Activated CD4-positive, alpha-beta T cell treated with anti-CD3 and anti-CD28 coated beads, Interleukin-2, Interleukin-4, amounts not matched to agents 100 ng/mL and 50 ng/mL, durations not matched to agents 16 hours and 8 hours (primary cell): ENCODE measurements around the gene BTBD9.

Source experiments
- DNase-seq: peaks from one replicate; pipeline ENCODE4 v3.0.0-alpha.2; 2020; ENCODE audit warnings: low spot score

Gene BTBD9

DNA sequence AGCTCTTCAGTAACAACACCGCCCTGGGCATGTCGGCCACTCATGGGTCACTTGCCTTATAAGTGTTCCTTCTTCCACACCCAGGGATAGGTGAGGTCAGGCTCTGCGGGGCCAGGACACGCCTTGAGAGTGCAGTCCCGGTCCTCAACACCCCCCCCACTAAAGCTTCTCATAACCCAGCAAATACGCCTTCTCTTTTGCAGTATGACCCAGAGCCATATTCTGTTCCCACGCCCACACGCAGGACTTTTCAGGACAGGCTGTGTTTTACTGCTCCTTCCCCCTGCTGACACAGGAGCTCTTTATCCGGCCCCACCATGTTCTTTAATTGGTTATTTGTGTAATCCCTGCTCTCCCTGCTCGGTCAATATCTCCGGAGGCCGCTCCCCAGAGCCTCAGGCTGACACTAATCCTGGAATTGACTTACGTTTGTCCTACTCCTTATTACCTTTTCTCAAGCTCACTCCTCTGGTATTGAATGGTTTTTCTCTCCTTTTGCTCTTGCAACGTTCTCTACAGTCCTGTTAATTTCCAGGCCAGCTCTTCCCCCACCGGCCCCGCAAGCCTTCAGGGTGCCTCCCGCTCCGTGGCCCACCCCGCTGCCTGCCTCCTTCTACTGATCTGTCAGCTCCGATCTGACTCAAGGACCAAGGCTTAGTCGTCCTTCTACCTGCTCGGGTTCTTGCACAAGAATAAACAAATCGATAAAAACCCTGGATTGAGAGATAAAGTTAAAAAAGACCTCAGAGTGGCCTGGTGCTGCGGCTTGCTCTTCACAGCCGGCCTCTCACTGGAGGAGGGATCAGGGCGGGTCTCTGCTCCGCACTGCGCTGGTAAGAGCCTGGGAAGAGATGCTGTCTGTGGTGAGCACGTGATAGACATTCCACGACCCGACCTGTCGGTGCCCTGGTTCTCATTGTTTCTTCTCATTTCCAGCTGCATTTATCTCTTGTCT is 462.7 kb downstream of the BTBD9 start:
- no peak for DNase-seq

DNA sequence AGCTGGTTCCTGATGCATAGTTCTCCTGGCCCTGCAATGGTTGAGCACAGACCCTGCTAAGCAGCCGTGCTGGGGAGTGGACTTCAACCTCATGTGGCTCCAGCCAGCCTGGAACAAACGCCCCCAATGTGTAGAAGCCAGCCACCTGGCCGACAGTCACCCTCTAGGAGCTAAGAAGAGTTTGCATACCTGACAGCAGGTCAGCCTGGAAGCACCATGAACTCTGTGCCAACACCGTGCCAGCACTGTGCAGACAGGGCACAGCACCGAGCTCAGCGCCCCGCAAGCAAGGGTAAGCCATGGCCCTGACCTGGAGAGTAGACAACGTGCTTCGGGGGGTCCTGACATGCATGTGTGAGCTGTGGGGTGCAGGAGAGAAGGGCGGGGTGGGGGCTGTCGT is 463.9 kb downstream of the BTBD9 start:
- DNase-seq, result no peak

DNA sequence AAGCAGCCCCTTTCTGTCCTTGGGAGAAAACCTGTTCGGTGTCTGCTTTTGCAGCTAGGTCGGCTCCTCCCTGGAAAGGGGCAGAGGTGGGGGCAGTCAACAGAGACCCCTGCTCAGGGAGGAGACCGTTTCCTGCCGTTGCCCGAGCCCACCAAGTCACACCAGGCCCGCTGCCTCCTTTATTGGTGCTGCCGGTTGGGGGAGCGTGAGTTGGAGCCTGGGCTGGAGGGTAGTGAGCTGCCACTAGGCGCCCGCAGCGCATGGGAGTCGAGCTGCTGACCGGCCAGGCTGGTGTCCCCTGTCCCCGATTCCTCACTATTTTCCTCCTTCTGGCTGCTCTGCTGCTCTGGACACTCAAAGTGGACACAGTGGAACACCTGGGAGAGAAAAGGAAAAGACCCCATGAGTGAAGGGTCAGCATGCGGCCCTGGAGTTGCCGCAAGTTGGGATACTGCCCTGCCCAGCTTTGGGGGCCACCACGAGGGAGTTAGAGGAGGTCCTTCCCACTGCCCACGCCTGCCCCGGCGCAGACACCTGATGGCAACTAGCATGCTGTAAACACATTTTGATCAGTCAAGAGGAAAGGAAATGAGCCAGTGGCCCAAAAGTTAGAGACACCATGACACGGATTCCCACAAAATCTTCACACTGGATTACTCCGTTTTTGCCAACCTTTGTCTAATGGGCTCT is 464.8 kb downstream of the BTBD9 start:
- no peak for DNase-seq

DNA sequence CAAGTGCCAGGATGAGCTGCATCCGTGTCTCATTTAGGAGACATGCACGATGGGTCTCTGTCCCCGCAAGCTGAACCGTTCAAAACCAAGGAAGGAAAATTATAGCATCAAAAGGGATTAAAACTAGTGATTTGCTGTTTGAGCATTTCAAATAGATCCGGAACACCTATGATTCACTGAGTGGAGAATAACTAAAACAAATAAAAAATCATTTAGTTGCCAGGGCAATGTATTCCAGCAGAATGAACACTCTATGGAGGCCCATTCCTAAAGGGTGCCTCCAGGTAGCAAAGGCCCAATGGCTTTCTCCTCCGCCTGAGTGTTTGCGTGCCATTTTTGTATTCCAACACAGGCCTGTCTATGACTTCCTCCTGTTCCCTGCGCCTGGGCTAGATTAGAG is 465.4 kb downstream of the BTBD9 start:
- no peak for DNase-seq

DNA sequence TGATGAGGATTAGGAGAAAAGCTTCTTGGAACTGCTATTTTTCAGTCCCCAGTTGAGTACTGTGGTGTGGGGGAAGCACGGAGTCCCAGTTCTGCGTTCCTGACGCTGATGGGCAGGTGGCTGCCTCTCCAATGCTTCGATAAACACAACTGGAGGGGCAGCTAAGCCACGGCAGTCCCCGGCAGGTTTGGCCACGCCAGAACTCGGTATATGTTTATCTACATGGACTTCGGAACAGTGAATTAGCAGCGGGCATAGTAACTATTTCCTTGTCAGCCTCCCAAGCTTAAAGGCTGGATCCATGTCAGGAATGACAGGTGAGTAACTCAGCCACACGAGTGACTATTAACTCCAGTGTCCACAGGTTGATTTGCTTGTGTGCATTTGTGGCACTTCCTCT is 465.8 kb downstream of the BTBD9 start:
- no peak for DNase-seq

DNA sequence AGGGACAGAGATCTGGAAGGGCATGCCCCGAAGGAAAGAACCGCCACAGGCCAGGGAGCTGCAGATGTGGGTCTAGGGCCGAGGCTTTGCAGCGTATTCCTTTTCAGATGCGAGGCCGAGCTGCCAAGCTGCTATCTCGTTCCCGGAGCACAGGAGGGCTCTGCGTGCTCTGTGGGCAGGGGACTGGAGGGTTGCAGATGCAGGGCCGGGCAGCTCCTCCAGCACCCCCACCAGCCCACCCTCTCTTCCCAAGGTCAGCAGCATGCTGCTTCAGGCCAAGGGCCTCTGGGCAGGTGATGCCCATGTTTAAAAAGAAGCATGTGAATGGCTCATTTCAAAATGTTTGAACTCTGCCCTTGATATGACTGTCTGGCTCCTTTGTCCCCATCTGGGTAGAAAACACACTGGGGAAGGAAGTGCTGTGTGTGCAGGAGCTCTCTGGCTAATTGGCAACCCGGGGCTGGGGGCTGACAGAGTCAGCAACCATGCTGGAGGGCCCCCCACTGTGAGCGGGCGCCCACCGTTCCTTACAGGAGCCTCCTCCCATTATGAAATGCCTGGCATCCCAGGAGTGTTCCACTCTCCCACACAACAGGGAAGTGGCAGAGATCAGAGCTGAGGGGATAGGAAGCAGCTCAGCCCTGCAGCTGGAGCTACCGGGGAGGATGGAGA is 466.9 kb downstream of the BTBD9 start:
- no peak for DNase-seq

DNA sequence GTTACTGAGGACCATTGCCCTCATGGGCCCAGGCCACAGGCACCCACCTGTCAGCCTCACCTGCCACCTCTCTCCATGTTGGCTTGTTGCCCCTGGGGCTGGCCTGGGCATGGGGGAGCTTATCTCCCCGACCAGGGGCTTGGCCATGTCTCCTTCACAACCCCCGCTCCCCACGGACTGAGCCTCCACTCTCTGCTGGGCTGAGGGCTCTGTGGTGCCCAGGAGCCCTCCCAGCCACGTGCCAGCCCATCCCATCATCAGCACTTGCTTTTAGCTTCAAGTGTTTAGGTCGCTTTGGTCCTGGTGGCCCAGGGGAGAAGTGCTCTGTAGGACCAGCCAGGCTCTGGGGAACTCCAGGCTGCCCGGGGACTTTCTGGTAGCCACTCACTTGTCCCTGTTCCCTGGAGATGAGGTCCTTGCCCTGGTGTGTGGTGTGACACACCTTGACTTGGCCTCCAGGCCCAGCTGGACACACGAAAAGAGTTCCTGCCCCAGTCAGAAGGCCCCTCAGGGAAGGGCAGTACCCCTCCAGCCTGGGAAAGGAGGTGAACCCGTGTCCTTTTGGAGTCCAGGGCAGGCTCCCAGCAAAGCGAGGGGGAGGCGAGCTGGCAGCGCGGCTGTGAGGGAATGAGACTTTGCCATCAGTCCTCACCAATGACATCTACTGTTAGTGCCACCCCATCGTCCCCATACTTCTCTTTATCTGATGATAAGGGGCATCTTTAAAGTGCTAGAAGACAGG is 467.6 kb downstream of the BTBD9 start:
- no peak for DNase-seq

DNA sequence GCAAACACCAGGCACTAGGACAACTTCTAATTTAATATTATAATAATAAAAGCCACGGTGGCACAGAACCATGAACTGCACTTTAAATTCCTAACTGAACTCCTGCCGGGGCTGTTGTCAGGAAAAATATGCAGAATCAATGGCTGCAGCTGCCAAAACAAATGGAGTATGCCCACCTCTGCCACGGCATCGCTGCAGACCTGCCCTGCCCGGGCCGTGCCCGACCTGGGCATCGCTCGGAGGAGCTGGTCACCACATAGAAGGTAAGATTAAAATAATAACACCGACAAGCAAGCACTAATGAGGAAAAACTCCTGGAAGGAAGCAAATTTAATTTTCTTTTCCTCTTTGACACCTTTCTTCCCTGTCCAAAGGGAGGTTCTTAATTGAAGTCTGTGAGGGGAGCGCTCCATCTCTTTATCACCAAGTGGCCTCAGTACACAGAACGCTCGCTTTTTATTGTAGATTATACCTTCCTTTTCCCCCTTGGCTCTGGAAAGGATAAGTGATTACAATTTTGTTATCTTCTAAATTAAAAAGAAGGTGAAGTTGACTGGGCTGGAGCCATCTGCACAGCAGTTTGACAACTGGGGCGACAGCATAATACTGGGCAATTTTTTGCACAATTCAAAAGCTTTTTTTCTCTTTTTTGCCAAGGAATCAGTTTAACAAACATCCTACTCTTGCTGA is 468.9 kb downstream of the BTBD9 start:
- DNase-seq, result no peak

DNA sequence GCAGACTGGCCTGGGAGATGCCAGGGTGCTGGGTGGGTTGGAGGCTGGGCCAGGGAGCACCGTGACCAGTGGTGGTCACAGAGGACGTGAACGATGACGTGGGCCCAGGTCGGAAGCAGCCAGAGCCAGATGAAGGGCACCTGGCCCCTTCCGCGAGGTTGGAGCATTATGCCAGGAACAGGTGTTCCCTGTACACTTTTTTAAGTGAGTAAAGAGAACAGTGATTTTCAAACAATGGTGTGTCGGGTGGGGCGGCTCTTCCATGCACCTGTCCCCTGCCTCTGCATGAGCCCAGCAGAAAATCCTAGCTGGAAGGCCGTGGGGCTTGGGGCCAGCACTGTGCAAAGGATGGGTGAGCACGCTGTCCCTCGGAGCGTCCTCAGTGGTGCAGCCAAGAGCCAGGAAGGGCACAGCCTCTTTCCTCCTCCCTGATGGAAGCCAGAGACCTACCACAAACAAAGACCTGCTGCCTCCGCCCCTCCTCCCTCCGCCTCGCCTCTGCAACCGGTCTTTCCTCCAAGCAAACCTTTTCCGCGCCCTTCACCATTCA is 469.7 kb downstream of the BTBD9 start:
- no peak for DNase-seq

DNA sequence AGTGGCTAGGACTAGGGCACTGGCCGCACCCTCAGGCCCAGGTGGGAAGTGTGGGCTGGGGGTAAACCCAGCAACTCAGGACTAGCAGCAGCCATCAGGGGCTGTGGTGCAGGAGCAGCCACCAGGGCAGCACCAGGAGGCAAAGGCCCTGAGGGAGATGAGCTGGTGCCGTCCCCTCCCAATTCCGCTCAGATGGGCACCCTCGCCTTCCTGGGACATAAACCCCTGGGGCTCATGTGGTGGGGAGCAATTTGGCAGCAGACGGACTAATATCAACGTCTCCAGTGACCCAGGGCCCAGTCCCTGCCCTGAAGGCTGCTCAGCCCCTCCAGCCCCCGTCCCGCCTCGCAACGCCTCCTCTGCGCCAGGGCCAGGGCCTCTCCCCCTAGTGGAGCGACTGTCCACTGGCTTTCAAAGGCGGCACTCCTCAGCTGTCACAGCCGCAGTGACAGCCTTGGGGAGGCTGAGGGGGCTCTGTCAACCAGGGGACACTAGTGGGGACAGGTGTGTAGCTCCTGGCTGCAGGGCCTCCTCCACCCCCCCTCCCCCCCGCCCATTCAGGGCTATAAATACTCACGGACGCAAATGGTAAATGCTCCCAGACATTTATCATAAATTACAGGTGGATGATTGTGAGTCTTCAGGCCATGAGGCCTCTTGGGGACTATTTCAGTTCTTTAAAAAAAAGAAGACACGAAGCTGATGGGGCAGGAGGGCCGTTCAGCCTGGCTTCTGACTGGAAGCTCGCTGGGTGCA is 470.3 kb downstream of the BTBD9 start:
- no peak for DNase-seq

DNA sequence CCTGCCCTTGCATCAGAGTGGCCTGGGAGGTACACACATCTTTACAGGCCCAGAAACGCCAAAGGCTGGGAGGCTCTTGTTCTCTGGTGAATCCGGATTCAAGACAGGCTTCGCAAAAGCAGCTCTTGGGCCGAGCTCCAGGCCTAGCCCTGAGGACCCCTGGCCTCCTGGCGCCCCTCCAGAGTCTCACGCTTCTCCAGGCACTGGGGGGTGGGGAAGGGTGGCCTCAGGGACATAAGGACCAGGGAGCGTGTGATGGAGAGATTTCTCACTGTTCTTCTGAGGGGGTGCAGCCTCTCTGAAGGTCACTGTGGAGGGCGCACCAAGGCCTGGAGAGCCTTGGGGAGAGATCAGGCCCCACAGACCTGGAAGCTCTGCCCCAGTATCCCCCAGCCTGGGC is 471.0 kb downstream of the BTBD9 start:
- DNase-seq, result no peak

DNA sequence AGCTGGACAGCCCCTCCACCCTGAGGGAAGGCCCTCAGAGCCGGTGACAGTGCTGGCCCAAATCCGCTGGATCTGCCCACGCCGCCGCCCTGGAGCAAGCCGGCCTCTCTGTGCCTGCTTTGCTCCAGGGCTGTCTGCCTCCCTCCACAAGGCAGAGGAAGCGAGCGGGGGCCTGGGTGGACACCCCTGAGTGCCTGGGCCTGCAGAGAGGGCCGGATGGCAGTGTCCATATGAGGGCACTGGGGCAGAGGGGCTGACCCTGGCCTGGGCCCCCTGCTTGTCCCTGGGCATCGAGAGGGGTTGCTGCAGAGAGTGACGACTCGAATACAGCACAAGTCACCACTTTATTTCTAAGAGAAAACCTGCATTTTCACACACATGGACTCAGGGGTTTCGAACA is 471.6 kb downstream of the BTBD9 start:
- DNase-seq, result no peak

DNA sequence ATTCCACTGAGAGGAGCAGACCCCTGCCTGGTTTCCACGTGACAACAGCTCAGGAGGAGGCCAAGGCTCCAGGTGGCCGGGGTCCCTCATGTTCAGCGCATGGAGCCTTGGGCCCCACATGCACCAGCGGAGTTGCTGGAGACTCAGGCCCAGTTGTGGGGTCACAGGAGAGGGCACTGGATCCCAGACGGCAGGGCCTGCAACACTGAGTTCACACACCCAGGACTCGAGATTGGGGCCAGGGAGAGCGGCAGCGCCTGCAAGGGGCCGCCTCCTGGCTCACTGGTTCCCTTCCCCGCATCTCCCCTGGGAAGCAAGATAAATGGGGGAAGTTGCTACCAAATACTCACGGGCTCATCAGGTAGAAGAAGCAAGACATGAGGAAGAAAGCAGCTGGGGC is 472.1 kb downstream of the BTBD9 start:
- no peak for DNase-seq

DNA sequence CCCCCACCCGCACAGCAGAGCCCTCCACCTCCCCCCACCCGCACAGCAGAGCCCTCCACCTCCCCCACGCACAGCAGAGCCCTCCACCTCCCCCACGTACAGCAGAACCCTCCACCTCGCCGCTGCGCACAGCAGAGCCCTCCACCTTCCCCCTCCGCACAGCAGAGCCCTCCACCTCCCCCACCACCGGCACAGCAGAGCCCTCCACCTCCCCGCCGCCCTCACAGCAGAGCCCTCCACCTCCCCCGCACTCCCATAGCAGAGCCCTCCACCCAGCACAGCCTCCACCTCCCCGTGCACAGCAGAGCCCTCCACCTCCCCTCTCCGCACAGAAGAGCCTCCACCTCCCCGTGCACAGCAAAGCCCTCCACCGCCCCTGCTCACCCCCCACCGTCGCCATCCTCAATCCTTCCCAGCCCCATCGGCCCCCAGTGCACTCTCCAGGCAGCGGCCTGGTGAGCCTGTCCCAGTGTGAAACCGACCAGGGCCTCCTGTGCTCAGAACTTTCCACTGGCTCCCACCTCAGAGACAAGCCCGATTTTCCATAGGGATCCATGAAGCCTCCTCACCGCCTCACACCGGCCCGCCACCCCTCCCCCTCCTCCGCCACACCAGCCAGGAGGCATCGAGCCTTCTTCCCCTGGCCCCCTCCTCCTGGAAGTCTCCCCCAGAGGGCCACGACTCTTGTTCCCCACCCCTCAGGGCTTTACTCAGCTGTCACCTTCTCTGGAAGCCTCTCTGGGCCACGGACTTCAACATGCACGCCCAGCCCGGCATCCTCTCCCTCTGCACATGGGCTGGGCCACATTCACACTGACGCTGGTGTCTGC is 473.1 kb downstream of the BTBD9 start:
- no peak for DNase-seq

DNA sequence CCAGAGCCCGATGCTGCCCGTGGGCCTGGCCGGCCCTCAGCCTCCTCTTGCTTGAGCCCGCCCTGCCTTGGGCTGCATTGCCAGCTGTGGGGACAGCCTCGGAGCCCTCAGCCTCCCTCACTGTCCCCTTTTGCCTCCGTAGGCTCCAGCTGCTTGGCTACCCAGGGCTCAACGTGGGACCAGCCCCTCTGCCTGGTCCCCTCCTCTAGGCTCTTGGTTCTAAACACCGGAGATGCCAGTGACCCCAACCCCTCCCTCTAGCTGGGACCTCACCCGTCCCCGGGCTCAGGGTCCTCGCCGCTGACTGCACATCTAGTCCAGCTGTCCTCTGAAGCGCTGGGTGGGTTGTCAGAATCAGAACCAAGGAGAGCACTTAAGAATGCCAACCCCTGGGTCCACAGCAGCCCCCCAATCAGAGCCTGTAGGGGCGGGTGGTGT is 475.0 kb downstream of the BTBD9 start:
- no peak for DNase-seq

DNA sequence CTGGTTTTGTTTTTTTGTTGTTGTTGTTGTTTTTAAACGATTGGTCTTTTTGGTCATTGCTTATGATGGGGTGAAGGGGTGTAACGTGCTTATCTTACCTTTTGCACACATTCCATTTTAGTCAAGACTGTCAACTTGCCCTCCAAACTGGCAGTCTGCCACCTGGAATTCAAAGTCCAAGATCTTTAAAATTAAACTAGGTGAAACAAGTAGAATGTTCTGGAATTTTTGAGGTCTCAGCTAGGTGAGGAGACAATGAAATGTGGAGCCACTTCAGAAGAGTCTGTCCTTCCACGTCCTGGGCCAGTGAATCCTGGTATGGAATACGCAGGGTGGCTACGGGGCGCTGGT is 475.6 kb downstream of the BTBD9 start:
- no peak for DNase-seq

DNA sequence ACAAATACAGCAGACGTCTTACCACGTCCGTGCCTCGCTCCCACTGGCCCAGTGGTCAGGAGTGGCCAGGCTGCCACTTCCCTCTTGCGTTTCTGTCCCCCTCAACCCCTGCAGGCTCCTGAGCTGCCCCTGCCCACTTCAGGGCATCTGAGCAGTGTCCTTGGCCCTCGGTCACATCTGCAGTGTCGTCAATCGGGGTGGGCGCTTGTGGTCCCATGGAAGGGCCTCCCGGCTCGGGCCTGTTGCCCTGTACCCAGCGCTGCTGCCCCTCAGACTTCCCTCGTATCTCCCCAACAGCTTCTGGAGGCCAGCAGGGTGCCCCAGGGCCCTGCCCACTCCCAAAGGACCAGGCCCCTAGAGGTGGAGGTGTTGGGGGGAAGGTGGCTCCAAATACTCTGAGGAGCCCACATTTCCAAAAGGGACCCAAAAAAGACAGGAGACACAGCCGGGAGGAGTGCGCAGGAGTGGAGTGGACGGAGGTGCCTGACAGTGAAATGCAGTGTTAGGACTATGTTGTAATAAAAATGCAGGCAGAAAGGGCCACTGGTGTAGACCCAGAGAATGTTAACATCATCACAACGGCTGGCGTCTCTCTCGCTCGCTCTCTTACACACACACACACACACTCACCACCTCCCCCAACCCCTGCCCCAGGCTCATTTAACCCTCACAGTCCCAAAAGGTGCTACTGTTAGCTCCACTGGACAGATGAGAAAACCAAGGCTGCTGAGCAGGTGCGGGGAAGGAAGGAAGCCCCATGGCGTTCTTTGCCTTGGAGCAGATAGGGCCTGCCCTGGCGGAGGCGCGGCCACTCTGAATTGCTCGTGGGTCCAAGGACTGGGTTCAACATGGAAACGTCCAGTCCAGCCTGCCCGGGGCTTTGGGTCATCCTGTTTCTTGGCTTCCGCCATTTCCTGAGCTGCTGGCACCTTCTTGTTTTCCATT is 476.3 kb downstream of the BTBD9 start:
- DNase-seq, result no peak

DNA sequence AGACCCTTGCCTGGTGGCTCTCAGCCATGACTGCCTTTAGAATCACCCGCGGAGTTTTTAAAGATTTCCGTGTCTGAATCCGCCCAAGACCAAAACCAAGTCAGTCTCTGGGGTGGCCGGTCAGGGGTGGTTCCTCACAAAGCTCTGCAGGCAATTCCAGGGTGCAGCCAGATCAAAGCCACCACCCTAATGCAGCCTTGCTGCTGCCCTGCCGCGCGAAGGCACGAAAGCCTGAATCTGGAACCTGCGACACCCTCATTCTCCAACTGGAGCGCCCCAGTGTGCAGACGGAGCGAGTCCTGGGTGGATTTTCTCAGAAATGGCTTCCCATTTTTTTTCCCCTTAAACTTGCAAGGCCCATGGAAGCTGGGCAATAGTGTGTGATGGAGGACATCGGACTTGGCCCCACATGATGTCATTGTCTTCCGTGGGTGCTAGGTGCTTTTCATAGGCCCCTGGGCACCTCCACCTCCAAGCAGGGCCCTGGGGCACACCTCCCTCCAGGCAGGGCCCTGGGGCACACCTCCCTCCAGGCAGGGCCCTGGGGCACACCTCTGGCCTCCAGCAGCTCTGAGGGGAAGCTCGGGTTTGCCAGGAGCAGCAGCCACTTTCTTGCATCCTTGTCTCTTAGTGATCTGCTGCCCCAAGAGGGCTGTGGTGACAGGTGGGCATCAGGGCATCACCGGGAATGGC is 477.1 kb downstream of the BTBD9 start:
- DNase-seq, result no peak
